Activated CD8-positive, alpha-beta memory T cell treated with anti-CD3 and anti-CD28 coated beads for 4 hours (primary cell): Measurements from ENCODE around the gene RPL15.
A peak's percentile ranks its signal among the peaks of the same experiment; 100 is the strongest.
"Not testable (repeated sequence)": the region's sequence is repeated elsewhere in the genome, so short reads cannot be mapped to it uniquely, and the experiment has no call there.

ENCODE experiments used
- DNase-seq, 2 donors: peaks; one replicate each; pipeline ENCODE4 v3.0.0-alpha.2; 2020; ENCODE audit warnings: low read depth in 2 of 2

Gene RPL15

DNA sequence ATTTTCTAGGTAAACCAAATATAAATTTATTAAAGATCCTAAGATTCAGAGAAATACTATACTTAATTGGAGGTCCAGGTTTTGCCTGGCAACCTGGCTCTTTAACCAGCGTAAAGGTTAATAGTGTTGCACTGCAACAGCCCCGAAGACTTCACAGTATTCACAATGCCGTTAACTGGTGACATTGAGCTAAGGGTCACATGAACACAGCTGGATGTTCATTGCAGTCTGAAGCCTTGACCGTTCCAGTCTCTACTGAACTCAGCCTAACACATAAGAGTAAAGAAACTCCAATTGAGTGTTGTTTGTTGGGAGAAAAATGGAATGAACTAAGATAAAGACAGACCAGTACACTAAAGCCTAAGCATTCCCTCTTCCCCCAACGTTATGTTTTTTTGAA is 27.0 kb upstream of the RPL15 start:
- DNase-seq: no peak

DNA sequence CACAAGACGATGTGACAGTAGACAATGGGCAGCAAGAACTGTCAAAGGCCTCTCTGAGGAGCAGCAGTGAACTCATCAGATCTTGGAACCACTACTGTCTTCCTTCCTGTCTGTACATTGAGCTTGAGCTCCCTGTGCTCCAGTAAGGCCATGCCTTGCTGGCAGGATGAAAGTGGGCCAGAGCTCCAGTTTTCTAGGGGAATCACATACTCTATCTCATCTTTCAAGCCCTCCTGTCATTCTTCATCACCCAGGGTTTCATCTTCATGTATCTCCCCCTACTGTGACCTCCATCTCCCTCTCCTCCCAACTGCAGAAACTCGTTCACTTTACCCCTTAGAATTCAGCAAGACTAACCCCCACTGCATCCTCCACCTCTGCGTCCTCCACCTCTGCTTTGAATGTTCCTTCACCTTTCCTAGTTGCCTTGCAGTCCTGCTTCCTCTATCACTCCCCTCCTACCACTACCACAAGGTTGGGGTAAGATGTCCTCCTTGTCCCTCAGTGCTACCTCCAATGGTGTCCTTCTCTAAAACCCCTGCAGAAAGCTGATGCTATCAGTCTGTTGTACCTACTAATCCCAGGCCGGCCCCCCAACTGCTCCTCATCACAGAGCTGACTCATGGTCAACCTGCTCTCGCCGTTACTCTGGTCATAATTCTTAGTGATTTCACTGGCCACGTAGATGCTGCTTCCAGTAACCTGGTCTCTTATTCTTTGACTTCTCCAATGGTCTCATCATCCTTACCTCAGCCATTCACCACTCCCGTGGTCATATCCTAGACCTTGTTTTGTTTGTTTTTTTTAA is 22.5 kb upstream of the RPL15 start:
- no peak for DNase-seq

DNA sequence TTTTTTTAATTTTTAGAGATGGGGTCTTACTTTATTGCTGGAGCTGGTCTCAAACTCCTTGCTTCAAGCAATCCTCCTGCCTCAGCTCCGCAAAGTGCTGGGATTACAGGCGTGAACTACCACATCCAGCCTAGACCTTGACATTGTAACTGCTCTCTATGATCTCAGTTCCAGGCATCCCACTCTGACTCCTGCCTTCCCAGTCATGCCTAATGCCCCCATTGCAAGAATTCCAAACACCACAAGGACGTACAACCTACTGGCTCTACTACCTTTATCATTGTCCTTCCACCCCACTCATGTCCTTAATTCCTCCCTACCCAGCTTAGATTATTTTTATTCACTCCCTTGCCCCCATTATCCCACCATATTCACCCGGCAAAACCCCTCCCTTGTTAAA is 21.8 kb upstream of the RPL15 start:
- no peak for DNase-seq

DNA sequence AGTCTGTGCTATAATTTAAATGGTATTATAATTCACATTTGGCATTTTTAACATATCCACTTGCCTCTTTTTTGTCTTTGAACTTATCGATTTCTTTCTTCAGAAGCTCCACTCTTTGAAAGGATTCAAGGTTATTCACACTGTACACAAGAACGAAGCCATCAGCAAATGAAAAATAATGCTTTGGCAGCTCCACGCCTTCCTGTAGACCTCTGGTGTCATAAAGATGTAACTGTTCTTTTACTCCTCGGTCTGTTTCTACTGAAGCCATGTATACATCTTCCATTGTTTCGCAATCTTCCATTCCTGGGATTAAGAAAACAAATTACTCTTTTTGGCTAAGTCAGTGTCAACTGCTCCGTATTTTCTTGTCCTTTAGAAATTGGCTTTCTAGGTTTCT is 16.2 kb upstream of the RPL15 start:
- no peak for DNase-seq

DNA sequence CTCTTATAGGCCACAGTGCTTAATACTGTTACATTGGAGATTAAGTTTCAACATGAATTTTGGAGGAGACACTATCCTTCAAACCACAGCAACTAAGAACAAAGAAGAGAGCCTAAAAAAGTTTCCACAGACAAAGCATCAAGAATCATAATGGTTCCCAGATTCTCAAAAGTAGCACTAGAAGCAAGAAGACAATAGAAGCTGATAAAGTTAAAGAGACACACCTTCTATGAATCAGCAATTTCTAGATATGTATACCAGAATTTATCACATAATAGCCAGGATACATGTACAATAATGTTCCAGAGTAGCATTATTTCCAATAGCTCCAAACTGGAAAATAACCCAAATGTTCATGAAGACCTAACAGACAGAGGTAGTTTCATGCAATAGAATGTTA is 12.4 kb upstream of the RPL15 start:
- no peak for DNase-seq

DNA sequence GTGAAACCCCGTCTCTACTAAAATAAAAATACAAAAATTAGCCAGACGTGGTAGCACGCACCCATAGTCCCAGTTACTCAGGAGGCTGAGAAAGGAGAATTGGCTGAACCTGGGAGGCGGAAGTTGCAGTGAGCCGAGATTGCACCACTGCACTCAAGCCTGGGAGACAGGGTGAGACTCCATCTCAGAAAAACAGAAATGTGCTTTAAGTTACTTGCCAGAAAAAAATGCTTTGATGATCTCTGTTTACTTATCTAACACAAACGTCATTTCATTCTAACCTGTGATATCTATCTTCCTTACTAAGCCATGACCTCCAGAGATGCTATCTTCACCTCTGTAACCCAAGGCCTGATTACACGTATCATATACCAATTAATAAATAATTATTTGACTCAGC is 7.6 kb upstream of the RPL15 start:
- no peak for DNase-seq

DNA sequence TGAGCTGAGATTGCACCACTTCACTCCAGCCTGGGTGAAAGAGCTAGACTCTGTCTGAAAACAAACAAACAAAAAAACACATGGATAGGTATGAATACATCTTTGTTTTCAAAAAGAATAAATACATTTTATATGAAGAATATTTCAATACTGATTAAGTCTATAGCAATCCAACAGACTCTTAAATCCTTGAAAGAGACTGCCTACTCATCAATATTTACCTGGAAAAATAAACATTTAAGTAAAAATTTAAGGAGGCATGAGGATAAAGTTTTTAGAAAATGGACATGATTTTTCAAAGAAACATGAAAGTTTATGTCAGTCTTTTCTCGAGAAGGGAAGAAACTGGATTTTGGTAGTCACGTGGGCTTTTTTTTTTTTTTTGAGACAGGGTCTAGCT is 5.5 kb upstream of the RPL15 start:
- no peak for DNase-seq

DNA sequence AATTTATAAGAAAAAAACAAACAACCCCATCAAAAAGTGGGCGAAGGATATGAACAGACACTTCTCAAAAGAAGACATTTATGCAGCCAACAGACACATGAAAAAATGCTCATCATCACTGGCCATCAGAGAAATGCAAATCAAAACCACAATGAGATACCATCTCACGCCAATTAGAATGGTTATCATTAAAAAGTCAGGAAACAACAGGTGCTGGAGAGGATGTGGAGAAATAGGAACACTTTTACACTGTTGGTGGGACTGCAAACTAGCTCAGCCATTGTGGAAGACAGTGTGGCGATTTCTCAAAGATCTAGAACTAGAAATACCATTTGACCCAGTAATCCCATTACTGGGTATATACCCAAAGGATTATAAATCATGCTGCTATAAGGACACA is 4.6 kb upstream of the RPL15 start:
- DNase-seq: not testable (repeated sequence)

DNA sequence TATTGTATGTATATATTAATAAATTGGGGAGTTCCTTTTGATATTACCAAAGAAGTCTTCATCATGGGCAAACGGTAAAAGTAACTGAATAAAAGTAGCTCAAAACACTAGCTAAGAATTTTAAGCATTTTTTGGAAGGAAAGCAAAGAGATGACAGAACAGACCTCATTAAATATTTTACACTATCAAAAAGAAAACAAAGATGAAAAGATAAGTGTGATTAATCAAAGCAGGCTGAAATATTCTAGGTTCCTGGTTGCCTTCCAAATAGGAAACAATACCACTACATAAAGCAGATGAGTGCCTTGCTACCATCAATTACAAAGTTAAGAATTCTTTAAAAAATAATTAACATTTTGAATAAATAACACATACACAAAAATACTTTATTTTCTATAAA is 3.8 kb upstream of the RPL15 start:
- no peak for DNase-seq

DNA sequence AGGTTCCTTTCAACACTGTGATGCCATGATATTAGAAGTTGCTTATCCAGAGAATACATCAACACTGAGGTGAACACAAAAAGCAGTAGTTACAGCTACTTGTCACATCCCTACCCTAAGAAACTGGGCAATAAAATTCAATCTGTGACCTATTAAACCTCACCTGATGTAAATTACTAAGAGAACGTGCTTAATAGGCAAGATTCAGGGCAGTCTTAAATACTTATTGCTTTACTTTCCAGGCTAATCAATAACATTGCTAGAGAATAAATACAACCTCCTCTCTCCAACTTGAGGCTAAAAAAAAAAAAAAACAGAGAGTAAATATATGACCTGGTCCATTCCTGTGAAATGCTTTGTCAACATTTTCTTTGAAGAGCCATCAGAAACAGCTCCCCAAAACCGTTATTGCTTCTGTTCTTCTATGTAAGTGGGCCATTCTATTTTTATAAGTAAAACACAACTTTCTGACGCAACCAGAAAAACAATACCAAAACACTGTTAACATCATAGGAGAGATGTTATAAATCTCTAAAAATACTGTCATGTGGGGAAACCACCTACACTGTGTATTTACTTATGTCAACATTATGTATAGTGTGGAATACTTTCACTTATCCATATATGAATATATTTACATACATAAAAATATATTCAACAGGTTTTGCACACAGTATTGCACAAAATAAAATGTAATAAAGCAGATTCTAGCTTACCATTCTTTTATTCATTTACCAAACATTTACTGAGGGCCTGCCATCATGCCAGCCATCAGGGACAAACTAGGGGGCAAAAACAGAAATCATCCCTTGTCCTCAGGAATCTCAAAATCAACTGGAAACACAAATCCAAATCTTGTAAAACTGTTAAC is 2.8 kb upstream of the RPL15 start:
- no peak for DNase-seq

DNA sequence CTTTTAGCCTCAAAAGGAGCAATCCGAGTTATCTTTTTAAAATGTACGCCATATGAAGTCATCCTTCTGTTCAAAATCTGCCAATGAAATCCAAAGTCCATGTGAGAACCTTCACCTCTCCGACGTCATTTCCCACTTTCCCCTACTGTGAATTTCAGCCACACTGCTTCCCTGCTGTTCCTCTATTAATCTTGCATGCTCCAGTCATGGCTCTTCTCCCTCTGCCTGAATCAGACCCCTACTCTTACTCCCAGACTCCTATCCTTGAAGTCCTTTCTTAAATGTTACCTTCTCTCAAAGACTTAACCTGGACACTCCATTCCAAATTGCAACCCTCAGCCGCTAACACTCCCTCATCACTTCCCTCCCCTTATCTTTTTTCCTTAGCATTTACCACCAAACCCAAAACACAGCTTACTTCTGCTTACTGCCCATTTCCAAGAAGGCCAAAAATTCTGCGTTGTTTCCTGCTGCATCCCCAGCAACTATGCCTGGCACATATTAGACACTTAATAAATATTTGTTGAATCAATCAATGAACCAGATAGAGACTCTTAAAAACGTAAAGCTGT is 1.3 kb upstream of the RPL15 start:
- DNase-seq: no peak

DNA sequence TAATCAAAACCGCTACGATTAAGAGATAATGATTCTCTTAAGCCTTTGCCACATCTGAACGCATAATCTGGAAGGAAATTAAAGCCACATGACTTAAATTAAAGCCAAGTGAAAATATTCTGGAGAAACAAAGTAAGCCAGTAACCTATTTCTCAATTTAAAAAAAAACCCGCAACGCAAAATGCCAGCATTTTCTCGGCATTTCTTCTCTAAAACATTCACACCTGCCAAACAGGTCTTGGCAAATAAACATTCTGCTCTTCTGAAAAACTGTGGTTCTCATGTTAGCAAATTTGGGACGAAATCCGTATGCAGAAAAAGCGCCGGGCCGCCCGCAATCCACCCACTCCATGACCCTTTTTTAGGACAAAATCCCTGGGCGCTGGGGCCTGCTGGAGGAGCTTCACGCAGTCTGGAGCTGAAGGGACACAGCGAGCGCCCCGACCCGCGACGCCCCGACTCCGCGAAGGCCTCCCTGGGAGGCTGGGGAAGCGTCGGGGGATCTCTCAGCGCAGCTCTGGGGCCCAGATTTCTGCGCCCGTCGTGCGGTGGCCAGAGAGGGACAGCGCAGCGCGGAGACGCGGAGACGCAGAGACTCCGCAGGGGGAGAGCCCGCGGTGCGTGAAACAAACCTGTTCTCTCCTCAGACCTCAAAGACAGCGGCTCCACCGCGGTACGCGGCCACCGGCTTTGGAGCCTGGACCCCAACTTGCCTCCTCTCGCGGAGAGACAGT is 613 bp upstream of the RPL15 start:
- DNase-seq: peak in 1 of 2 donors; percentile 2

DNA sequence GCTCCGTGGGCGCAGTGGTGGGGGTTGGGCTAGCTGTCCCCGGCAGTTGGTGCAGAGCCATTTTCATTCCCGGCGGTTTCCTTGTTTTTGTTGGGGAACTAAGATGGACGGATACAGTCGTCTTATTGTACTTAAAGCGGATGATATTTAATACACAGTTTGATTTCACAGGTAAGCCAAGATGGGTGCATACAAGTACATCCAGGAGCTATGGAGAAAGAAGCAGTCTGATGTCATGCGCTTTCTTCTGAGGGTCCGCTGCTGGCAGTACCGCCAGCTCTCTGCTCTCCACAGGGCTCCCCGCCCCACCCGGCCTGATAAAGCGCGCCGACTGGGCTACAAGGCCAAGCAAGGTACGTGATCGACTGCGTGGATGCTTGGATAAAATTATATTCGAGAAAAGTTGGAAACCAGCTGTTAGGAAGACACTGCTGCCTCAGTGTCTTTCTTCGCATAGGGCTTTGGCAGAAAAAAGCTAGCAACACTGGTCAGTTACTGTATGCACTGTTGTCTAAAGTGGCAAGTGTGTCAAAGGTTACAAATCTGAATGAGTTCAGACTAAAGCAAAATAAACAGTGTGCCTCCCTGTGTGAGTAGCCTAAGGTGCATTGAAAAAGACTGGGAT is 859 bp downstream of the RPL15 start:
- not testable (repeated sequence) for DNase-seq

DNA sequence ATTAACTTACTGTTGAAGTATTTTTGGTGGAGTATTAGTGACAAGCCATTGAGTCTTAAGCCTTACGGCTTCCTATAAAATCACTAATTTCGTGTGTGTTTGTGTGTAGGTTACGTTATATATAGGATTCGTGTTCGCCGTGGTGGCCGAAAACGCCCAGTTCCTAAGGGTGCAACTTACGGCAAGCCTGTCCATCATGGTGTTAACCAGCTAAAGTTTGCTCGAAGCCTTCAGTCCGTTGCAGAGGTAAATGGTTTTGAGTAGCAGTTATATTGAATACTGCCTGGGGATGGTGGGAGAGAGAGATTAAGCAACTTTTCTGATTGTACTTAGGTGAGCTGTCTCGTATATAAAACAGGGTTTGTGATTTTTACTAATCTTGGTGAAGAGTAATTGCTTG is 1.4 kb downstream of the RPL15 start:
- DNase-seq: not testable (repeated sequence)

DNA sequence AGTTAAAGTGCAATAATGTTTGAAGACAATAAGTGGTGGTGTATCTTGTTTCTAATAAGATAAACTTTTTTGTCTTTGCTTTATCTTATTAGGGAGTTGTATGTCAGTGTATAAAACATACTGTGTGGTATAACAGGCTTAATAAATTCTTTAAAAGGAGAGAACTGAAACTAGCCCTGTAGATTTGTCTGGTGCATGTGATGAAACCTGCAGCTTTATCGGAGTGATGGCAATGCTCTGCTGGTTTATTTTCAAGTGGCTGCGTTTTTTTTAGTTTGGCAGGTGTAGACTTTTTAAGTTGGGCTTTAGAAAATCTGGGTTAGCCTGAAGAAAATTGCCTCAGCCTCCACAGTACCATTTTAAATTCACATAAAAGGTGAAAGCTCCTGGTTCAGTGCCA is 2.7 kb downstream of the RPL15 start:
- DNase-seq: no peak

DNA sequence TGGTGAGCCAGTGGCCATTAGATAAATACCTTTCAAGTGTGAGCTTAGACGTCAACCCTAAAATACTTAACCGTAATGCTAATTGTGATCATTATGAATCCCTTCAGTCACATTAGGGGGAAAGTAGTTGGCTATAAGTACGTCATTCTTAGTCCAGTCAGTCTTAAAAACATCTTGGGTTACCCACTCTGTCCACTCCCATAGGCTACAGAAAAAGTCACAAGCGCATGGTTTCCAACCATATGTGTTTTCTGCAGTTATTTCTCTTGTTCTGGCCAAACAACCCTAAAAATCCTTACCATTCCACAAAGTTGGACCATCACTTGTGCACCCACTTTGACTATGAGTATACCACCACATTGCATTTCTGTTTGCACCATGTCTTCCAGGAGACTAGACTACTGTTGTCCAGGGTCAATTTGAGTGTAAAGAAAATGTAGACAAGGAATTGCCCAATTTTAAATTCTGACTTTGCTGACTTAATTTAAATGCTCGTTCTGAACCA is 3.3 kb downstream of the RPL15 start:
- DNase-seq: no peak

DNA sequence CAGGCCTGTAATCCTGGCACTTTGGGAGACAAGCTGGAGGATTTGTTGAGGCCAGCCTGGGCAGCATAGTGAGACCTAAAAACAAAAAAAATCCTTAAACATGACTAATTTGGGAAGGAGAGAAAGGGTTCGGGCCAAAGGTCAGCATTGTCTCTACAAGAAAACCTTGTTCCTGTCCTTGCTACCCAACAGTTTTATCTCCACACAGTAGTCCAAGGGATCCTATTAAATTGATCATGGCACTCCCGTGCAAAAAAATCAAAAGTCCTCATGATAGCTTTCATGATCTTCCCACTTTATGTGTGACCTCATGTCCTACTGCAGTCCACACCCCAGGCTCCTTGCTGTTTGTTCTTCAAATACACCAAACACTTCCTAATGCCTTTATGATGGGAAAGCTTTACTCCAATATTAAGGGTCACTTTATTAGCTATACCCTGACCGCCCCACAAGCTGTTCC is 4.2 kb downstream of the RPL15 start:
- DNase-seq: no peak

DNA sequence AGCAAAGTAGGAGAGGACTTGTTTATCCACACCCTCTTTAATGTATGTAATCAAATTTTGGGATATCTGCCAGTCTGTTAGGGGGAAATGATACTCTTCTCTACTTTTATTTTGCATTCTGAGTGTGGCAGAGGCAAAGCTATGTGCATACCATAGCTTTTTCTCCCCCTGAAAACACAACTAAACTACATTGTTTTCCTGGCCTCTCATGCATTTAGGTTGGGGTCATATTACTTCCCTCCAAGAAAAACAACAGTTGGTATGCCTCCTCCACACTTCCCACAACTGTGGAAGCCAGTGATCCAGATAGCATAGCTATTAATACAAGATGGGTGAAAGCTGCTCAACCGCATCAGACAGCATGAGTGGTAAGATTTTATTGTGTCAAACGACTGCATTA is 6.9 kb downstream of the RPL15 start:
- DNase-seq: no peak

DNA sequence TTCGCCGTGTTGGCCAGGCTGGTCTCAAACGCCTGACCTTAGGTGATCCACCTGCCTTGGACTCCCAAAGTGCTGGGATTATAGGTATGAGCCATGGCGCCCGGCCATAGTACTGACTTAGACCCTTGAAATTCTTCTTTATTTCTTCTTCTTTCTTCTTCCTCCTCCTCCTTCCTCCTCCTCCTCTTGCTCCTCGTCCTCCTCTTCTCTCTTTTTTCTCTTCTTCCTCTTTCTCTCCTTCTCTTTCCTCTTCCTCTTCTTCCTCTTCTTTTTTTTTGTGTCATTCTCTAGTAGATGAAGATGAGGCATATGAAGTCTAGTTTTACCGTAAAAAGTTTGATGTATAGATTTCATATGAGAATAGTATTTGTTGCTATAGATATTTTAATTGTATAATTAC is 9.3 kb downstream of the RPL15 start:
- no peak for DNase-seq

DNA sequence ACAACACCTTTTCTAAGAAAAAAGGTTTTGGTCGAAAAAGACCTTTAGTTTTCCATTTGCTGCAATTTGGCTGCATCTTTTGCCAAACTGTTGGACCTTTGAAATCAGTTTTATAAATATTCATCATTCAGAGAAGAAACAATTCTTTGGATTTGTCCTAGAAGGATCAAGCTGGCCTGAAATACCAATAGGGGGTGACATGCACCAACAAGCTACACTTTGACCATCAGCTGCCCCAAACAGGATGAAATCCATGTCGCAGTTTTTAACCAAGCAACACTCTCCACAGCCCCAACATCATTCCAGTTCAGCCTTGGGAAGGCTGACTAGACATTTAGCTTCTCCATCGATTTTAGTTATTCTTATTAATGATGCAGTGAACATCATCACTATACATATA is 9.8 kb downstream of the RPL15 start:
- DNase-seq: no peak

DNA sequence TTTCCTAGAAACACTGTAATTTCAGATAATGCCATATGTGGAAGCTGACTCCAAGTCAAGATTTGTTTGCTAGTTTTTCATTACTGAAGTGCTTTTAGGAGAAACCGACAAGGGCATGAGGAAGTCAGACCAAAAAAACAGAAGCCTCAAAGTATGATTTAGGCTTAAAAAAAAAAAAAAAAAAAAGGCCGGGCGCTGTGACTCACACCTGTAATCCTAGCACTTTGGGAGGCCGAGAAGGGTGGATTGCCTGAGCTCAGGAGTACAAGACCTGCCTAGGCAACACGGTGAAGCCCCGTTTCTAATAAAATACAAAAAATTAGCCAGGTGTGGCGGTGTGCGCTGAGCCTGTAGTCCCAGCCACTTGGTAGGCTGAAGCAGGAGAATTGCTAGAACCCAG is 11.6 kb downstream of the RPL15 start:
- DNase-seq: no peak
